Kidney (tissue), 14 donors: ENCODE results near the gene ITIH1. TPM values are rescaled to one million over a fixed set of nuclear protein-coding genes. Genes with fewer than 3 reads are reported as not detected.
A peak's percentile ranks its signal among the peaks of the same experiment; 100 is the strongest.
"Not testable (repeated sequence)": the region's sequence is repeated elsewhere in the genome, so short reads cannot be mapped to it uniquely, and the experiment has no call there.

Source experiments
- DNase-seq, 5 donors: peaks; one replicate each; pipeline ENCODE4 v3.0.0-alpha.2; 2013 to 2020
- FAIRE-seq: peaks from 2 replicates; lab custom pipeline; 2012; peaks lifted over from hg19 to GRCh38; lab: Jason Lieb, UNC
- H3K27ac ChIP-seq, 2 donors: one replicate each; pipeline ENCODE4 v1.7.0; 2013; ENCODE audit warnings: low read depth in 2 of 2, low read length in 2 of 2, inconsistent platforms in 1 of 2
- H3K27me3 ChIP-seq: one replicate; pipeline ENCODE4 v1.7.1; 2013; ENCODE audit warnings: low read length, inconsistent platforms; ENCODE audit not compliant: control insufficient read depth, insufficient read depth
- H3K36me3 ChIP-seq, 3 donors: one replicate each; pipeline versions ENCODE4 v1.7.0 to v1.7.1; 2013; ENCODE audit warnings: low read length in 3 of 3, control low read depth in 1 of 3, inconsistent platforms in 1 of 3; ENCODE audit not compliant: insufficient read depth in 3 of 3, control insufficient read depth in 2 of 3
- H3K4me1 ChIP-seq, 3 donors: one replicate each; pipeline versions ENCODE4 v1.7.0 to v1.7.1; 2013; ENCODE audit warnings: low read length in 3 of 3, inconsistent platforms in 1 of 3, low read depth in 1 of 3; ENCODE audit not compliant: control insufficient read depth in 2 of 3, insufficient read depth in 2 of 3
- H3K4me3 ChIP-seq, 3 donors: one replicate each; pipeline versions ENCODE4 v1.7.0 to v1.8.1; 2013; ENCODE audit warnings: low read length in 3 of 3, control low read depth in 1 of 3, inconsistent platforms in 1 of 3
- H3K9ac ChIP-seq, 3 donors: one replicate each; pipeline versions ENCODE4 v1.7.0 to v1.7.1; 2013; ENCODE audit warnings: low read length in 3 of 3, control low read depth in 1 of 3, inconsistent platforms in 1 of 3
- H3K9me3 ChIP-seq, 3 donors: one replicate each; pipeline versions ENCODE4 v1.7.0 to v1.7.1; 2013; ENCODE audit warnings: low read length in 3 of 3, control low read depth in 1 of 3, inconsistent platforms in 1 of 3; ENCODE audit not compliant: control insufficient read depth in 2 of 3, insufficient read depth in 1 of 3
- intact Hi-C: fragments of 100-400 bp; cut with DNase I; formaldehyde crosslinking; loops from one replicate; pipeline ENCODE4 v1.11.1; 2022
- polyA plus RNA-seq: library from polyadenylated mRNA; stranded (reverse); fragments of 350-450 nt; fragmentation: Illumina TruSeq; extraction: RNeasy Lipid Tissue Mini Kit (QIAGEN cat#74804); gene quantifications from one replicate; pipeline ENCODE4 v1.2.3, GENCODE V29; 2014; ENCODE audit warnings: low read depth, low replicate concordance; ENCODE audit not compliant: insufficient read depth
- total RNA-seq: library from RNA; stranded (reverse); fragmentation: NEBNext Ultra II Directional; extraction: Animal tissue kit (Norgen Biotek cat#: 25700); gene quantifications from one replicate; pipeline ENCODE4 v1.2.1, GENCODE V29; 2021
- TF ChIP-seq, protein P1 (sequence below): IDR thresholded peaks from 3 replicates; pipeline ENCODE4 v1.5.1; 2012; ENCODE audit warnings: mild to moderate bottlenecking, moderate library complexity, borderline replicate concordance; ENCODE audit not compliant: insufficient read depth; ENCODE audit errors: extremely low read depth
- donor health status: control.
- donor health status: control.
- donor health status: control.
- donor health status: control.
- donor health status: control.
- donor health status: DM: yes; HTN: yes; CAD: no.
- donor health status: Normal renal cell carcinoma (clear cell type).

ITIH1 gene
- total and polyA plus RNA-seq, 2 donors from 2014 or later = 0.22 TPM; not detected in 1

DNA sequence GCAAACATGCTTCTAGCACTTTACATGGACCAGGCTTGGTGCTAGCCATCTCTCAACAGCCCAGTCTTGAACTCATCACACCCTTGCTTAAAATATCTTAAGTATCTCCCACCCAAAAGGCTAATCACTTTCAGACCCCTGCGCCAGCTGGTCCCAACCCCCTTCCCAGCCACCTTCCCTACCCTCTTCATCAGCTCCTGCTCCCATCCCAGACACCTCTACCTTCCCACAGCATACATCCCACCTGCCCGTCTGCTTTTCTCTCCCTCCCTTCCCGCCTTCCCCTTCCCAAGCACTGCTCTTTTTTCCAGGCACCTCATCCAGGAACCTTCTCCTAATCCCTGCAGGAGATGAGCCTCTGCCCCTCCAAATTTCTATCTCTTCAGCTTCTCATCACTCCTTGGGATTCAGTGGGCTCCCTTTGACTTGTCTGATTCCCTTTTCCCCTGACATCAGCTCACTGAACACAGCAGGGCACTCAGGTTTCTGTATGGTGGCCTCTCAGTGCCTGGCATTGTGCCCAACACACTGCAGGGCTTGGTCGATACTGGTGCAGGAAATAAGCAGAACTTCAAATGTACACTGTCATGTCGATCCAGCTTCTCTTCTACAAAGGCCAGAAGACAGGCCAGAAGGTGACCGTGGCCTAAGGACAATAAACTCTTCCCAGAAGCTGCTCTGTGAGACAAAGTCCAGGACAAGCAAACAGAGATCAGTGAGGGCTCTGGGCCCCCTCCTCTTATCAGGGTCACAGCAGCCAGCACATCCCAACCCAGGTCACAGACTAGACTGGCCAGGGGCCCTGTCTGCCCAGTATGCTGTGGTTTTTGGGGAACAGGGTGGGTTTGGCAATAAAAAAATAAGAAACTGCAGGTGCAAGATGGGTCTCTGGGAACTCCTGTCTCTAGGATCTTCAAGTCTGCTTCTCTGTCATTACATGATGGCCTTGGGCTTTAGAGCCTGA is 2.2 kb upstream of the ITIH1 start:
- Histone ChIP-seq H3K9ac (no peak overlapping the region), H3K27me3 (no peaks in the 10 kb centered on the region), H3K27ac (no peak overlapping the region), H3K36me3 (no peaks in the 10 kb centered on the region), H3K4me1 (no peaks in the 10 kb centered on the region), H3K4me3 (no peak overlapping the region), H3K9me3 (no peaks in the 10 kb centered on the region)
- FAIRE-seq = no peak
- intact Hi-C loops = no loop called here
- DNase-seq = peak in 1 of 5 donors; percentile 26
- TF ChIP-seq, protein P1, sequence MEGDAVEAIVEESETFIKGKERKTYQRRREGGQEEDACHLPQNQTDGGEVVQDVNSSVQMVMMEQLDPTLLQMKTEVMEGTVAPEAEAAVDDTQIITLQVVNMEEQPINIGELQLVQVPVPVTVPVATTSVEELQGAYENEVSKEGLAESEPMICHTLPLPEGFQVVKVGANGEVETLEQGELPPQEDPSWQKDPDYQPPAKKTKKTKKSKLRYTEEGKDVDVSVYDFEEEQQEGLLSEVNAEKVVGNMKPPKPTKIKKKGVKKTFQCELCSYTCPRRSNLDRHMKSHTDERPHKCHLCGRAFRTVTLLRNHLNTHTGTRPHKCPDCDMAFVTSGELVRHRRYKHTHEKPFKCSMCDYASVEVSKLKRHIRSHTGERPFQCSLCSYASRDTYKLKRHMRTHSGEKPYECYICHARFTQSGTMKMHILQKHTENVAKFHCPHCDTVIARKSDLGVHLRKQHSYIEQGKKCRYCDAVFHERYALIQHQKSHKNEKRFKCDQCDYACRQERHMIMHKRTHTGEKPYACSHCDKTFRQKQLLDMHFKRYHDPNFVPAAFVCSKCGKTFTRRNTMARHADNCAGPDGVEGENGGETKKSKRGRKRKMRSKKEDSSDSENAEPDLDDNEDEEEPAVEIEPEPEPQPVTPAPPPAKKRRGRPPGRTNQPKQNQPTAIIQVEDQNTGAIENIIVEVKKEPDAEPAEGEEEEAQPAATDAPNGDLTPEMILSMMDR = no peak

DNA sequence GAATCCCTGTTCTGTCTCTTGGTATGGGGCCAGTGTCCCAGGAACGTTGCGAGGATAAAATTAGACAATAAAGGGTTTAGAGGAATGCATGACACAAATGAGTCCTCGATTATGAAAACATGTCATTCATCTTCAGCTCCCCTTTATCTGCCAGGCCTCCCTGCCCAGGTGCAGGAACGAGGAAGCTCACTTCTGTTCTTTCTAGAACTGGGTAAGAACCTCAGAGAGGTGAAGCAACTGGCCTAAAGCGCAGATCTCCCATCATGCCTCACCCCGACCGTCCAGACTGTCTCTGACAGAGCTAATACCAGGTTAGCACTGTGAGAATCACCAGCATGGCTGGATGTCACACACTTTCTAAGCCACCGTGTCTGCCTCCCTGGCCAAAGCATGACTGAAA is 1.5 kb upstream of the ITIH1 start:
- DNase-seq = no peak
- H3K4me3 ChIP-seq = no peak overlapping the region
- H3K4me1 ChIP-seq = no peaks in the 10 kb centered on the region
- TF ChIP-seq, protein P1 = no peak
- no peaks in the 10 kb centered on the region for H3K36me3 ChIP-seq
- H3K9ac ChIP-seq = no peak overlapping the region
- H3K27ac ChIP-seq = no peak overlapping the region
- no peaks in the 10 kb centered on the region for H3K27me3 ChIP-seq
- no peaks in the 10 kb centered on the region for H3K9me3 ChIP-seq
- no peak for FAIRE-seq
- intact Hi-C loops = no loop called here

DNA sequence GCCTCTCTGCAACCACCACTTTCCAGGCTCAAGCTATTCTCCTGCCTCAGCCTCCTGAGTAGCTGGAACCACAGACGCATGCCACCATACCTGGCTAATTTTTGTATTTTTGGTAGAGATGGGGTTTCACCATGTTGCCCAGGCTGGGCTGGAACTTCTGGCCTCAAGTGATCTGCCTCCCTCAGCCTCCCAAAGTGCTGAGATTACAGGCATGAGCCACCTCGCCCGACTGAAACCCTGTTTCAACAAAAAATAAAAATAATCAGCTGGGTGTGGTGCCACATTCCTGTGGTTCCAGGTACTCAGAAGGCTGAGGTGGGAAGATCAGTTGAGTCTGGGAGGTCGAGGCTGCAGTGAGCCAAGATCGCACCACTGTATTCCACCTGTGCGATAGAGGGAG is 913 bp upstream of the ITIH1 start:
- FAIRE-seq, H3K4me1 ChIP-seq, H3K4me3 ChIP-seq, H3K27me3 ChIP-seq, H3K9me3 ChIP-seq, DNase-seq, H3K27ac ChIP-seq, H3K9ac ChIP-seq, intact Hi-C loops, H3K36me3 ChIP-seq: not testable (repeated sequence)

DNA sequence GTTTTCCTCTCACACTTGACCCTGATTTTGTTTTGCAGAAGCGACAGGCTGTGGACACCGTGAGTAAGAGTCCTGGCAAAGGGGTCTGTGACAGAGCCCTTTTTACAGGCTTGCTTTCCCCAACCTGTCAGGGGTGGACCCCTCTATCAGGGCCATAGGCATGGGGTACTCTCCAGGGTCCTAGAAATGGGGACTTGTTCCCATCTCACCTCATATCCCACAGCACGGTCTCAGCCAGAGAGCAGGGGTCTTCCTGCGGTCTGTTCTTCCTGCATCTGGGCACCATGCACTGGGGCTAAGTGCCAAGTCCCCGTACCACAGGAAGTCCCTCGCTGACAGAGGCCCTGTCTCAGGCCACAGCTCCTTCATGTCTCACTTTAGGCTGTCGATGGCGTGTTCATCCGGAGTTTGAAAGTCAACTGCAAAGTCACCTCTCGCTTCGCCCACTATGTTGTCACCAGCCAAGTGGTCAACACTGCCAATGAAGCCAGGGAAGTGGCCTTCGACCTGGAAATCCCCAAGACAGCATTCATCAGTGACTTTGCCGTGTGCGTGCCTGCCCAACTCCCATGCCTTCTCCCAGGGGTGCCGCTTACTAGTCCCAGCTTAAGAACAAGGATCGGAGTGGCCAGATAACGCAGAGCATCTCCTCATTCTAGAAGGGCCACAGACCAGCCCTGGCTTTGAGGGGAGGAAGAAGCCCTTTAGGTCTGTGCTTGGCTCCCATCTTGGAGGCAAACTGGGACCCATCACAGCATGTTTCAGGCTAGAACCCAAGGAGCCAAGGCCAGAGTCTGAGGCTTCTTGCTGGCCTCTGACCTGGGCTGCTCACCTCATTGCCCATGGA is 783 bp downstream of the ITIH1 start:
- H3K9ac ChIP-seq = no peak overlapping the region
- H3K9me3 ChIP-seq = no peaks in the 10 kb centered on the region
- H3K27ac ChIP-seq = no peak overlapping the region
- peak in 1 of 5 donors; percentile 5 for DNase-seq
- H3K27me3 ChIP-seq = no peaks in the 10 kb centered on the region
- no peak overlapping the region for H3K4me3 ChIP-seq
- H3K4me1 ChIP-seq = no peaks in the 10 kb centered on the region
- H3K36me3 ChIP-seq = no peaks in the 10 kb centered on the region
- no peak for FAIRE-seq
- intact Hi-C loops = no loop called here
- TF ChIP-seq, protein P1 = no peak
